ENCODE results near the gene GNB3.

The GNB3 gene

GRCh38 chr12:6840761-6841515, at the start of gene GNB3:
Gene GNB3 (plus strand): TSS chr12:6840925. CDS start chr12:6841288, 363 bp downstream.
- no peak for DNase-seq

GRCh38 chr12:6791931-6792520, 48.7 kb upstream of the GNB3 start:
- DNase-seq: peak in 1 of 2 experiments; percentile 50

GRCh38 chr12:6792522-6793201, 48.1 kb upstream of the GNB3 start:
- peak in 1 of 2 experiments; percentile 38 for DNase-seq

GRCh38 chr12:6795088-6795487, 45.6 kb upstream of the GNB3 start:
- no peak for DNase-seq

DNA sequence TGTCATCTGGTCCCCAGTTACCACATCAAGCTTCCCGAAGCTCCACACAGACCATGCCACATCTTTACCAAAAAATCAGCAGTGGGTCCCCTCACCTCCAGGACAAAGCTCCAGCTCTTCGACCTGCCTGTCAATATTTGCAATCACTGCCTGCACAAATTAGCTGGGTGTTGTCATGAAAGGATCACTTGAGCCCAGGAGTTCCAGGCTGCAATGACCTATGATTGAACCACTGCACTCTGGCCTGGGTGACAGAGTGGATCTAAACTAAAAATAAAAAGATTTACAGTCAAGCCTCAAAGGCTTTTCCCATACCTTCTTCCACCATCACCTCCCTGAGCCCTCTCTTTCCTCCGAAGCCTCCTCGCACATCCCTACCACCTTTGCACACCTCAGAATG, 44.1 kb upstream of the GNB3 start:
- no peak for DNase-seq

DNA sequence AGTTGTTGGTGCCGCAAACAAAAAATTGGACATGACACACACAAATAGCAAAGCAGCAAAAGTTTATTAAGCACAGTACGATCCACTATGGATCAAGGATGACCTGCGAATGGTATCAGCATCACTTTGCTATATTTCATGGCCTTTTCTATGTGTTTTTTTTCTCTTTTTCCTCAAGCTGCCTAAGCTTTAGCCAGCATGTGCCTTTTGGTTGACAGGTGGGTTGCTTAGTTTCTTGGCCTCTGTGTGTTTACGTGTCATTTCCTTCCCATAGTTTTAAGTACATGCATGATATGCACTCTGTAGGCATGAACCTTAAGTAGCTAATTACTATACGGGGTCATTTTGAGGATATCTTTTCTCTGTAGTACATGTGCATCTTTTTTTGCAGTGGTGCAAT, 41.6 kb upstream of the GNB3 start:
- DNase-seq: no peak

DNA sequence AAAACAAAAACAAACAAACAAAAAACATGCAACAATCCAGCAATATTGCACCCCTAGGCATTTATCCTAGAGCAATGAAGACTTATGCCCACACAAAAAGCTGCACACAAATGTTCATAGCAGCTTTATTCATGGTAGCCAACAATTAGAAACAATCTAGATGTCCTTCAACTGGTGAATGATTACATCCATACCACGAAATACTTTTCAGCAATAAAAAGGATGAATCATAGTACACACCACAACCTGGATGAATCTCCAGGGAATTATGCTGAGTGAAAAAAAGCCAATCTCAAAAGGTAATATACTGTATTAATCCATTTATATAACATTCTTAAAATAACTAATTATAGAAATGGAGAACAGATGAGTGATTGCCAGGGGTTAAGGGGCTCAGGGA, 33.6 kb upstream of the GNB3 start:
- no peak for DNase-seq

GRCh38 chr12:6809056-6809455, 31.7 kb upstream of the GNB3 start:
- no peak for DNase-seq

GRCh38 chr12:6810758-6811157, 30.0 kb upstream of the GNB3 start:
- DNase-seq: no peak

DNA sequence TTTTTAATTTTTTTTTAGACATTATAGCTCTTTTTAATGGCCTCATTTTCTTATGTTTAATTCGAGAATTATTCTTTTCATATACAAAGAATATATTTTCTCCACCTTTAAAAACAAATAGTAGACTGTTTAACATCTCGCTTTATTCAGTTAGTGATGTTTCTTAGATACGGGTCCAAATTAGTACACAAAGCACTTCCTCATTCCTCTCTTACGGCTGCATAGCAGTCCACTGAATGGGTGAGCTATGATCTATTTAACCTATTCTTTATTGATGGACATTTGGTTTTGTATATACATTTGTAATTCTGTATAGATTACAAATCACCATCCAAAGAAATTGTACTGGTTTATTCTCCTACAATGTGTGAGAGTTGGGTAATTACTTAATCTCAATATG, 27.4 kb upstream of the GNB3 start:
- no peak for DNase-seq

DNA sequence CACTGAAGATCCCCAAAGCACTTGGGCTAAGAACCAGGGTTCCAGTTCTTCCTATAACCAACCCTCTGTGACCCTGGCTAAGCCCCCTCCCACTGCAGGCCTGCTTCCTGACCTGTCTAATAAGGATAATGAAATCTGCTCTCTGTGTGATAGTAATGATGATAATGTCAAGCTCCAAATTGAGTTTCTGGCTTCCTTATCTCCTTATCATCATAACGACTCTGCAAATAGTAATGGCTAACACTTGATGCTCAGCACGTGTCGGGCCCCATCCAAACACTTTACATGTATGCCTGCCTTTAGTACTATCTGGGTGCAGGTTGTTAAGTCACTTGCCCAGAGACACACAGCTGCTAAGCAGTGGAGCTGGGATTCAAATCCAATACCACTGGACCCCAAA, 24.1 kb upstream of the GNB3 start:
- no peak for DNase-seq

DNA sequence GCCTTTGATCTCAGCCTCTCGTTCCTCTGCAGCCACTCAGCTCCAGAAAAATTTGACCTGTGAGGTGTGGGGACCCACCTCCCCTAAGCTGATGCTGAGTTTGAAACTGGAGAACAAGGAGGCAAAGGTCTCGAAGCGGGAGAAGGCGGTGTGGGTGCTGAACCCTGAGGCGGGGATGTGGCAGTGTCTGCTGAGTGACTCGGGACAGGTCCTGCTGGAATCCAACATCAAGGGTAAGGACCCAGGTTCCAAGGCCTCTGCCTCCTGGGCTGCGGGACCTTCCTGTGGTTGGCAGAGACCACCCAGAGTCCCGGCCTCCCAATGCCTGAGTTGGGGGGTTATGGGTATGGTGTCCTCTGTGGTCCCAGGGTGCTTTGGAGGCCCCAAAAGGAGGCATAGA, 23.6 kb upstream of the GNB3 start:
- no peak for DNase-seq

GRCh38 chr12:6817662-6818157, 23.0 kb upstream of the GNB3 start:
- DNase-seq: no peak

GRCh38 chr12:6818222-6818621, 22.5 kb upstream of the GNB3 start:
- no peak for DNase-seq

- DNase-seq: no peak
Measured at GRCh38 chr12:6818645-6819044, 22.1 kb upstream of the GNB3 start.

- no peak for DNase-seq
Measured at GRCh38 chr12:6819106-6820030, 21.4 kb upstream of the GNB3 start.

- DNase-seq: no peak
Measured at GRCh38 chr12:6820166-6820565, 20.6 kb upstream of the GNB3 start.

GRCh38 chr12:6821591-6822425, 18.9 kb upstream of the GNB3 start, which contains the start of gene GPR162:
Gene GPR162 (plus strand): TSS chr12:6821821. CDS start chr12:6823899, 2,078 bp downstream.
- peak in 1 of 2 experiments; percentile 27 for DNase-seq

DNA sequence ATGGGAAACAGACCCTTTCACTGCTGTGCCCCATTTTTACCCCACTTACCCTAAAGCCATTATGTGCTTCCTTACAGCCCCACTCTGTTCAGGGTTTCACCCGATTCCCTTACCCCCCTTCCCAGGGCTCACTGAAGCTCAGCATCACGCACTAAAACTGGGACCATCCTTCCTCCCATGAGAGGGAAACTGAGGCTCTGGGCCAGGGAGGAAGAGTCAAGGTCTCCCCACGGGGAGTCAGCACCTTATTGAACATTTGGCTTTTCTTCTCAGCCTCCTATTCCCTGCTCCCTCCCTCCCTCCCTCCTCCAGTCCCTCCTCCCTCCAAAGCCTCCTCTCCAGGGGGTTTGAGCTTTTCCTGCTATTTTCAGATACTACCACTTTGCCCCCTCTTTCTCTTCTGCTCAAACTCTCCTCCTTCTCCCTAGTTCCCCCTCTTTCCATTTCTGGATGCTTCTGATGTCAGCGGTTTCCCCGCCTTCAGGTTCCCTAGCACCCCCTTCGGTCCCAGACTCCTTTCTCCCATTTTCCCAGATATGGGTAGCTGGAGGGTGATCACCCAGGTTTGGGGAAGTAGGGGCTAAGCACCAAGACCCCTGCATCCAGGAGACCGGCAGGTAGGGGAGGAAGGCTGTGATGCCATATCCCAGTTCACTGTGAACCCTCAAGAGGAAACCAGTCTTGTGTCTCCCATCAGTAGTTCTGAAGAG, 18.1 kb upstream of the GNB3 start:
- no peak for DNase-seq

DNA sequence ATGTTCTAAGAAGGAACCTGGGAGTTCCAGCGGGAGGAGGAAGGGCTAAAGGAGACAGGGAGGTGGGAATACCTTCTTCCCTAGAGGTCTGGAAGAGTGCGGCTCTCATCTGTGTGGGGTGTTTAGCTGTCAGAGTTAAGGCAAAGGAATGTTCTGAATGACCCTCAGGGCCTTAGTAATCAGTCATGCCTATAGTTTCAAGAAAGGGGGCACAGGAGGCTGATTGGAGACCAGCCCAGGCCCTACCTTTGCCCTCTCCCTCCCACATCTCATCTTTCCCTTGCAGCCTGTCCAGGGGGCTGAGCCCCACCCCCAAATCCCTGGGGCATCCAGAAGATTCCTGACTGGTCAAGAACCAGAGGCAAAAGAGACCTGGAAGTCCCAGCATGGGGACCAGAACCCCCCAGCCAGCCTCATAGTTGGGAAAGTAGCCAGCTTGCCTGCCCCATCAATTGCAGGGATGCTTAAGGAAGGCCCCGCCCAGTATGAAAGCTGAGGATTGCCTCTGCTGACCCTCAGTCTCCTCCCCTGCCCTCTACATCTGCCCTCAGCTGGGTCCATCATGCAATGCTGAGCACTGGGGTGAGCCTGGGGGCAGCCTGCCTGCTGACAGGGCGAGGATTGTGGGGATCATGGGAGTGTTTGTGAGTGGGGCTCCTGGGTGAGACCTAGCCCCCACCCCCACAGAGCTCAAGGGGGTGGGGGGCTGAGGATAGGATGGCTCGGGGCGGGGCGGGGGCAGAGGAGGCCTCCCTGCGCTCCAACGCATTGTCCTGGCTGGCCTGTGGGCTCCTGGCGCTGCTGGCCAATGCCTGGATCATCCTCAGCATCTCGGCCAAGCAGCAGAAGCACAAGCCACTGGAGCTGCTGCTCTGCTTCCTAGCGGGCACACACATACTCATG, 17.3 kb upstream of the GNB3 start:
- DNase-seq: no peak

Measured in activated CD4-positive, alpha-beta T cell treated with anti-CD3 and anti-CD28 coated beads, Interleukin-2, amount 50 U/mL, for 48 hours (primary cell).